Kidney capillary endothelial cell (primary cell): ENCODE data around the gene HTD2.
"Not testable (repeated sequence)": the region's sequence is repeated elsewhere in the genome, so short reads cannot be mapped to it uniquely, and the experiment has no call there.

ENCODE experiments used
- DNase-seq: peaks from one replicate; pipeline ENCODE4 v3.0.0-alpha.2; 2018; ENCODE audit warnings: low spot score

HTD2 gene

GRCh38 chr3:58332575-58333188 is 26.4 kb downstream of the HTD2 start, which contains the start of gene PXK:
TSS of gene PXK (plus strand) at chr3:58332892. CDS start at chr3:58332989, 97 bp downstream.
- peak; percentile 64 for DNase-seq

- no peak for DNase-seq
These were observed 27.1 kb downstream of the HTD2 start for GRCh38 chr3:58333206-58334012.

- no peak for DNase-seq
These were observed 27.6 kb downstream of the HTD2 start for GRCh38 chr3:58334013-58334321.

- DNase-seq, result no peak
These were observed 28.2 kb downstream of the HTD2 start for GRCh38 chr3:58334506-58334884.

- no peak for DNase-seq
These were observed 29.3 kb downstream of the HTD2 start for GRCh38 chr3:58335652-58335947.

GRCh38 chr3:58336135-58336882 is 30.0 kb downstream of the HTD2 start:
- no peak for DNase-seq

GRCh38 chr3:58337190-58337589 is 30.9 kb downstream of the HTD2 start:
- DNase-seq, result no peak

- not testable (repeated sequence) for DNase-seq
These were observed 32.8 kb downstream of the HTD2 start for GRCh38 chr3:58339146-58339545.

GRCh38 chr3:58340594-58341244 is 34.4 kb downstream of the HTD2 start:
- no peak for DNase-seq

GRCh38 chr3:58341376-58341775 is 35.1 kb downstream of the HTD2 start:
- no peak for DNase-seq

GRCh38 chr3:58342676-58343075 is 36.4 kb downstream of the HTD2 start:
- DNase-seq, result no peak

- no peak for DNase-seq
These were observed 39.1 kb downstream of the HTD2 start for GRCh38 chr3:58345457-58345856.

GRCh38 chr3:58346368-58346767 is 40.0 kb downstream of the HTD2 start:
- no peak for DNase-seq

- DNase-seq, result no peak
These were observed 41.7 kb downstream of the HTD2 start for GRCh38 chr3:58347984-58348383.

GRCh38 chr3:58349792-58350626 is 43.7 kb downstream of the HTD2 start:
- DNase-seq, result no peak

GRCh38 chr3:58350627-58351013 is 44.3 kb downstream of the HTD2 start:
- DNase-seq, result no peak

GRCh38 chr3:58351920-58352319 is 45.6 kb downstream of the HTD2 start:
- DNase-seq, result no peak

- no peak for DNase-seq
These were observed 46.3 kb downstream of the HTD2 start for GRCh38 chr3:58352626-58353025.

- DNase-seq, result no peak
These were observed 47.6 kb downstream of the HTD2 start for GRCh38 chr3:58353722-58354553.

- DNase-seq, result no peak
These were observed 48.9 kb downstream of the HTD2 start for GRCh38 chr3:58355179-58355578.

- no peak for DNase-seq
These were observed 49.7 kb downstream of the HTD2 start for GRCh38 chr3:58356054-58356453.
